ENCODE results near the gene LINC00237.

GRCh38 chr20:21064924-21065323, 41.2 kb downstream of the LINC00237 start:
- TF ChIP-seq, protein P1, sequence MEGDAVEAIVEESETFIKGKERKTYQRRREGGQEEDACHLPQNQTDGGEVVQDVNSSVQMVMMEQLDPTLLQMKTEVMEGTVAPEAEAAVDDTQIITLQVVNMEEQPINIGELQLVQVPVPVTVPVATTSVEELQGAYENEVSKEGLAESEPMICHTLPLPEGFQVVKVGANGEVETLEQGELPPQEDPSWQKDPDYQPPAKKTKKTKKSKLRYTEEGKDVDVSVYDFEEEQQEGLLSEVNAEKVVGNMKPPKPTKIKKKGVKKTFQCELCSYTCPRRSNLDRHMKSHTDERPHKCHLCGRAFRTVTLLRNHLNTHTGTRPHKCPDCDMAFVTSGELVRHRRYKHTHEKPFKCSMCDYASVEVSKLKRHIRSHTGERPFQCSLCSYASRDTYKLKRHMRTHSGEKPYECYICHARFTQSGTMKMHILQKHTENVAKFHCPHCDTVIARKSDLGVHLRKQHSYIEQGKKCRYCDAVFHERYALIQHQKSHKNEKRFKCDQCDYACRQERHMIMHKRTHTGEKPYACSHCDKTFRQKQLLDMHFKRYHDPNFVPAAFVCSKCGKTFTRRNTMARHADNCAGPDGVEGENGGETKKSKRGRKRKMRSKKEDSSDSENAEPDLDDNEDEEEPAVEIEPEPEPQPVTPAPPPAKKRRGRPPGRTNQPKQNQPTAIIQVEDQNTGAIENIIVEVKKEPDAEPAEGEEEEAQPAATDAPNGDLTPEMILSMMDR (IDR thresholded peaks at IDR 0.05): no peak
- no peak for TF ChIP-seq POLR2A (IDR thresholded peaks at IDR 0.05)

Data from thyroid gland (tissue), 4 donors.